IMR-90 (cell line): ENCODE data around the gene NDFIP2.
A peak's percentile ranks its signal among the peaks of the same experiment; 100 is the strongest.

ENCODE experiments used
- CTCF ChIP-seq: conservative IDR thresholded peaks from 2 replicates; pipeline ENCODE4 v1.5.1; 2012; ENCODE audit warnings: mild to moderate bottlenecking, low read depth, low read length, improper control_type of control experiment
- MAZ ChIP-seq: IDR thresholded peaks from 2 replicates; pipeline ENCODE4 v1.6.1; 2012; ENCODE audit warnings: low read depth, mild to moderate bottlenecking, low read length, improper control_type of control experiment, moderate library complexity, borderline replicate concordance
- POLR2A ChIP-seq: IDR thresholded peaks from 2 replicates; pipeline ENCODE4 v1.6.1; 2012; ENCODE audit warnings: mild to moderate bottlenecking, low read depth, low read length
- RFX5 ChIP-seq: IDR thresholded peaks from 2 replicates; pipeline ENCODE4 v1.8.0; 2012; ENCODE audit warnings: low read depth, mild to moderate bottlenecking, low read length, moderate library complexity
- USF2 ChIP-seq: fragments of 150-350 bp; IDR thresholded peaks from 2 replicates; pipeline ENCODE4 v1.6.1; 2017; ENCODE audit warnings: mild to moderate bottlenecking, antibody characterized with exemption, low read length, low read depth

GRCh38 chr13:79541426-79542049, 60.6 kb downstream of the NDFIP2 start:
- TF ChIP-seq USF2, result no peak
- peak; percentile 83 for TF ChIP-seq CTCF
- TF ChIP-seq POLR2A, result no peak
- TF ChIP-seq MAZ, result no peak
- TF ChIP-seq RFX5, result no peak
